Measurements from ENCODE around the gene PCDHGA2. TPM values are rescaled to one million over a fixed set of nuclear protein-coding genes. Genes with fewer than 3 reads are reported as not detected.
"Not testable (repeated sequence)": the region's sequence is repeated elsewhere in the genome, so short reads cannot be mapped to it uniquely, and the experiment has no call there.

PCDHGA2 gene
- polyA plus RNA-seq, 3 donors, result 6.0 to 7.0 (median 6.8) TPM

DNA sequence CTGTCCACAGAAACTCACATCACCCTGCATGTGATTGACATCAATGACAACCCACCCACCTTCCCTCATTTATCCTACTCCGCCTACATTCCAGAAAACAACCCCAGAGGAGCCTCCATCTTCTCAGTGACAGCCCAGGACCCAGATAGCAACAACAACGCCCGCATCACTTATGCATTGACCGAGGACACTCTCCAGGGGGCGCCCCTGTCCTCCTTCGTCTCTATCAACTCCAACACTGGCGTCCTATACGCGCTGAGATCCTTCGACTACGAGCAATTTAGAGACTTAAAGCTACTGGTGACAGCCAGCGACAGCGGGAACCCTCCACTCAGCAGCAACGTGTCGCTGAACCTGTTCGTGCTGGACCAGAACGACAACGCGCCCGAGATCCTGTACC lies 6.8 kb downstream of the PCDHGA2 start:
- no peak for DNase-seq (ENCODE audit: low read depth in 3 of 3, low spot score in 2 of 3)

DNA sequence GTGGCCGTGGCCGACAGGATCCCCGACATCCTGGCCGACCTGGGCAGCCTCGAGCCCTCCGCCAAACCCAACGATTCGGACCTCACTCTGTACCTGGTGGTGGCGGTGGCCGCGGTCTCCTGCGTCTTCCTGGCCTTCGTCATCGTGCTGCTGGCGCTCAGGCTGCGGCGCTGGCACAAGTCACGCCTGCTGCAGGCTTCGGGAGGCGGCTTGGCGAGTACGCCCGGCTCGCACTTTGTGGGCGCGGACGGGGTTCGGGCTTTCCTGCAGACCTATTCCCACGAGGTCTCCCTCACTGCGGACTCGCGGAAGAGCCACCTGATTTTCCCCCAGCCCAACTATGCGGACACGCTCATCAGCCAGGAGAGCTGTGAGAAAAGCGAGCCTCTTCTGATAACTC lies 7.5 kb downstream of the PCDHGA2 start:
- DNase-seq (ENCODE audit: low read depth in 3 of 3, low spot score in 2 of 3), result not testable (repeated sequence)

- no peak for DNase-seq (ENCODE audit: low read depth in 3 of 3, low spot score in 2 of 3)
Observed at GRCh38 chr5:141349917-141350619, 11.5 kb downstream of the PCDHGA2 start, which contains the start of gene PCDHGB1. Gene PCDHGB1 (plus strand): TSS chr5:141350099. CDS start chr5:141350261, 162 bp downstream.

GRCh38 chr5:141351591-141351990 lies 13.0 kb downstream of the PCDHGA2 start:
- no peak for DNase-seq (ENCODE audit: low read depth in 3 of 3, low spot score in 2 of 3)

GRCh38 chr5:141354900-141355469 lies 16.4 kb downstream of the PCDHGA2 start, which contains the start of gene PCDHGA4:
Gene PCDHGA4 (plus strand): TSS chr5:141355021. CDS start chr5:141355108, 87 bp downstream.
- no peak for DNase-seq (ENCODE audit: low read depth in 3 of 3, low spot score in 2 of 3)

DNA sequence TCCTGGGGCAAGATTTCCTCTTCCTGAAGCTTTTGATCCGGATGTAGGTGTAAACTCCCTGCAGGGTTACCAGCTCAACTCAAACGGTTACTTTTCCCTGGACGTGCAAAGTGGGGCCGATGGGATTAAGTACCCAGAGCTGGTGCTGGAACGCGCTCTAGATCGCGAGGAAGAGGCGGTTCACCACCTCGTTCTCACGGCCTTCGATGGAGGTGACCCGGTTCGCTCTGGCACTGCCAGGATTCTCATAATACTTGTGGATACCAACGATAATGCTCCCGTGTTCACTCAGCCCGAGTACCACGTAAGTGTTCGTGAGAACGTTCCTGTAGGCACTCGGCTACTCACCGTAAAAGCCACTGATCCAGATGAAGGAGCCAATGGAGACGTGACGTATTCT lies 17.1 kb downstream of the PCDHGA2 start:
- DNase-seq (ENCODE audit: low read depth in 3 of 3, low spot score in 2 of 3), result no peak

DNA sequence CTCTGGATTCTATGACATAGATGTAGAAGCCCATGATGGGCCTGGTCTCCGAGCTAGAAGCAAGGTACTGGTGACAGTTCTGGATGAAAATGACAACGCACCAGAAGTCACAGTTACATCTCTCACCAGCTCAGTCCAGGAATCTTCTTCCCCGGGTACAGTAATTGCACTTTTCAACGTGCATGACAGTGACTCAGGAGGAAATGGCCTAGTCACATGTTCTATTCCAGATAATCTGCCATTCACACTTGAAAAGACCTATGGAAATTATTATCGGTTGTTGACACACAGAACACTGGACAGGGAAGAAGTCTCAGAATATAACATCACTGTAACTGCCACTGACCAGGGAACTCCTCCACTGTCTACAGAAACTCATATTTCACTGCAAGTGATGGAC lies 17.6 kb downstream of the PCDHGA2 start:
- no peak for DNase-seq (ENCODE audit: low read depth in 3 of 3, low spot score in 2 of 3)

DNA sequence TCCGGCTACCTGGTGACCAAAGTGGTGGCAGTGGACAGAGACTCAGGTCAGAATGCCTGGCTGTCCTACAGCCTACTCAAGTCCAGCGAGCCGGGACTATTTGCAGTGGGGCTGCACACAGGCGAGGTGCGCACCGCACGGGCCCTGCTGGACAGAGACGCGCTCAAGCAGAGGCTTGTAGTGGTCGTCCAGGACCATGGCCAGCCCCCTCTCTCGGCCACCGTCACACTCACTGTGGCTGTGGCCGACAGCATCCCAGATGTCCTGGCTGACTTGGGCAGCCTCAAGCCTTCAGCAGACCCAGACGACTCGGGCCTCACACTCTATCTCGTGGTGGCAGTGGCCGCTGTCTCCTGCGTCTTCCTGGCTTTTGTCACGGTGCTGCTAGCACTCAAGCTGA lies 18.4 kb downstream of the PCDHGA2 start:
- no peak for DNase-seq (ENCODE audit: low read depth in 3 of 3, low spot score in 2 of 3)

DNA sequence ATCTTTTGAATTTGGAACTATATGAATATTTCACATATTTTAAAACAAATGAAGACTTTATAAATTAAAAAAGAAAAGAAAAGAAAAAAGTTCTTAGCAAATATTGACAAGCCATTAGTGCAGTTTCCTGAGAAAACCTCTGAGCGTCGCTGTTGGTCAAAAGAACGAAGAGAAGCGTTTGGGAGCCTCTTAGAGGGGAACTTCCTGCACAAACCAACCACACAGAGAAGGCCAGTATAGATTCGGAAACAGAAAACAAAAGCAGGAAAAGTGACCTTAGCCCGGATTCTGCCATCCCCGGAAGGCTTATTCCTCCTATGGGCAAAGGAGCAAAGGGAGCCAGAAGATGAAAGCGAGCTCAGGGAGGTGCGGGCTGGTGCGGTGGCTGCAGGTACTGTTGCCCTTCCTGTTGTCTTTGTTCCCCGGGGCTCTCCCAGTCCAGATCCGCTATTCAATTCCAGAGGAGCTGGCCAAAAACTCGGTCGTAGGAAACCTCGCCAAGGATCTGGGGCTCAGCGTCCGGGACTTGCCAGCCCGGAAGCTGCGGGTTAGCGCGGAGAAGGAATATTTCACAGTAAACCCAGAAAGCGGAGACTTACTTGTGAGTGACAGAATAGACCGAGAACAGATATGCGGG lies 21.3 kb downstream of the PCDHGA2 start, which contains the start of gene PCDHGB2:
TSS of gene PCDHGB2 (plus strand) at position 205 of the 637 bp plus-strand sequence. CDS start at position 347, 142 bp downstream.
- DNase-seq (ENCODE audit: low read depth in 3 of 3, low spot score in 2 of 3), result no peak

DNA sequence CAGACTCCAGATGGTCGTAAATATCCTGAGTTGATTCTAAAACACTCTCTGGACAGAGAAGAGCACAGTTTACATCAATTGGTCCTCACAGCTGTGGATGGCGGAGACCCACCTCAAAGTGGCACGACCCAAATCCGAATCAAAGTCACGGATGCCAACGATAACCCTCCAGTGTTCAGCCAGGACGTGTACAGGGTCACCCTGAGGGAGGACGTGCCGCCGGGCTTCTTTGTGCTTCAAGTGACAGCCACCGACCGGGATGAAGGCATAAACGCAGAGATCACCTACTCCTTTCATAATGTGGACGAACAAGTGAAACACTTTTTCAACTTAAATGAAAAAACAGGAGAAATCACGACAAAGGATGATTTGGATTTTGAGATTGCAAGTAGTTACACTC lies 22.1 kb downstream of the PCDHGA2 start:
- no peak for DNase-seq (ENCODE audit: low read depth in 3 of 3, low spot score in 2 of 3)

- no peak for DNase-seq (ENCODE audit: low read depth in 3 of 3, low spot score in 2 of 3)
Observed at GRCh38 chr5:141362719-141363118, 24.2 kb downstream of the PCDHGA2 start.

GRCh38 chr5:141363952-141364660 lies 25.5 kb downstream of the PCDHGA2 start, which contains the start of gene PCDHGA5:
Gene PCDHGA5 (plus strand): TSS chr5:141364162. CDS start chr5:141364331, 169 bp downstream.
- no peak for DNase-seq (ENCODE audit: low read depth in 3 of 3, low spot score in 2 of 3)

DNA sequence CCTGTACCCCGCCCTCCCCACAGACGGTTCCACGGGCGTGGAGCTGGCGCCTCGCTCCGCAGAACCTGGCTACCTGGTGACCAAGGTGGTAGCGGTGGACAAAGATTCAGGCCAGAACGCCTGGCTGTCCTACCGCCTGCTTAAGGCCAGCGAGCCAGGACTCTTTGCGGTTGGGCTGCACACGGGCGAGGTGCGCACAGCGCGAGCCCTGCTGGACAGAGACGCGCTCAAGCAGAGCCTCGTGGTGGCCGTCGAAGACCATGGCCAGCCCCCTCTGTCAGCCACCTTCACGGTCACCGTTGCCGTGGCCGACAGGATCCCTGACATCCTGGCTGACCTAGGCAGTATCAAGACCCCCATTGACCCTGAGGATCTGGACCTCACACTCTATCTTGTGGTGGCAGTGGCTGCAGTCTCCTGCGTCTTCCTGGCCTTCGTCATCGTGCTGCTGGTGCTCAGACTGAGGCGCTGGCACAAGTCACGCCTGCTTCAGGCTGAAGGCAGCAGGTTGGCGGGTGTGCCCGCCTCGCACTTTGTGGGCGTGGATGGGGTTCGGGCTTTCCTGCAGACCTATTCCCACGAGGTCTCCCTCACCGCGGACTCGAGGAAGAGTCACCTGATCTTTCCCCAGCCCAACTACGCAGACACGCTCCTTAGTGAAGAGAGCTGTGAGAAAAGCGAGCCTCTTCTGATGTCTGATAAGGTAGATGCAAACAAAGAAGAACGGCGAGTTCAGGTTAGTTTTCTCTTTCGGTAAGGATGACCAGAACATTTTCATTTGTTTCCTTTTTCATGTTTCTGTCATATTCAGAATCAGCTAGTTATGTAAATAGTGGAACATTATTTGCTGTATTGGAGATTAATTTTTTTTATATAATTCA lies 27.7 kb downstream of the PCDHGA2 start:
- DNase-seq (ENCODE audit: low read depth in 3 of 3, low spot score in 2 of 3), result no peak

DNA sequence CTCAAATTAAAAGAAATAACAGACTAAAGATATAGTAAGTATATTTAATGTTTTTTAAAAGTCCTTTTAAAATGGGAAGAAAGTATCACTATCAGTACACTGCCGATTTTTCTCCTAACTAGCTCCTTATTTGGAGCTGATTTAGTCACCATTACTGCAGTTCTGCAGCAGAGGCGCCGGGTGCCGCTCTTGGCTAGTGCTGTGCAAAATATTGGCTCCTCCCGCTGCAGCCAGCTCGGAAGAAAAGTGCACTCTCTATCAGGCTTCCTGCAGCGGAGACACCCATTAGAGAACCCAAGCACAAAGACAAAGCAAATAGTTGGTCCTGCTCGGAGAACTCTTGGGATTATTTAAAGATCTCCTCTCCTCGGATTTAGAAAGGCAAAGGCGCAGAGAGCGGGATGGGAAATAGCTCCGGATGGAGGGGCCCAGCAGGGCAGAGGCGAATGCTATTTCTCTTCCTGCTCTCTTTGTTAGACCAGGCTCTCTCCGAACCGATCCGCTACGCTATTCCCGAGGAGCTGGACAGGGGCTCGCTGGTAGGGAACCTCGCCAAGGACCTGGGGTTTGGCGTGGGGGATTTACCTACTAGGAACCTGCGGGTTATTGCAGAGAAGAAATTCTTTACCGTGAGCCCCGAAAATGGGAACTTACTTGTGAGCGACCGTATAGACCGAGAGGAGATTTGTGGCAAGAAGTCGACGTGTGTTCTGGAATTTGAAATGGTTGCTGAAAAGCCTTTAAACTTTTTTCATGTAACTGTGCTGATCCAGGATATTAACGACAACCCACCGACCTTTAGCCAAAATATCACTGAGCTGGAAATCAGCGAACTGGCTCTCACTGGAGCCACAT lies 31.7 kb downstream of the PCDHGA2 start, which contains the start of gene PCDHGB3:
TSS of gene PCDHGB3 (plus strand) at position 249 of the 855 bp plus-strand sequence. CDS start at position 402, 153 bp downstream.
- no peak for DNase-seq (ENCODE audit: low read depth in 3 of 3, low spot score in 2 of 3)

- DNase-seq (ENCODE audit: low read depth in 3 of 3, low spot score in 2 of 3), result no peak
Observed at GRCh38 chr5:141371572-141372475, 33.3 kb downstream of the PCDHGA2 start.

- no peak for DNase-seq (ENCODE audit: low read depth in 3 of 3, low spot score in 2 of 3)
Observed at GRCh38 chr5:141373673-141374317, 35.2 kb downstream of the PCDHGA2 start, which contains the start of gene PCDHGA6. Gene PCDHGA6 (plus strand): TSS chr5:141373891. CDS start chr5:141374084, 193 bp downstream.

GRCh38 chr5:141374627-141375026 lies 36.1 kb downstream of the PCDHGA2 start:
- no peak for DNase-seq (ENCODE audit: low read depth in 3 of 3, low spot score in 2 of 3)

Data from right renal cortex interstitium (tissue), 3 donors.